NCI-H1930 (cell line): ENCODE results near the gene IGFN1.
"Not testable (repeated sequence)": the region's sequence is repeated elsewhere in the genome, so short reads cannot be mapped to it uniquely, and the experiment has no call there.

Experiments
- DNase-seq, 2 experiments: peaks; one replicate each; lab custom pipeline; 2025; lab: John Stamatoyannopoulos, UW

IGFN1 gene

DNA sequence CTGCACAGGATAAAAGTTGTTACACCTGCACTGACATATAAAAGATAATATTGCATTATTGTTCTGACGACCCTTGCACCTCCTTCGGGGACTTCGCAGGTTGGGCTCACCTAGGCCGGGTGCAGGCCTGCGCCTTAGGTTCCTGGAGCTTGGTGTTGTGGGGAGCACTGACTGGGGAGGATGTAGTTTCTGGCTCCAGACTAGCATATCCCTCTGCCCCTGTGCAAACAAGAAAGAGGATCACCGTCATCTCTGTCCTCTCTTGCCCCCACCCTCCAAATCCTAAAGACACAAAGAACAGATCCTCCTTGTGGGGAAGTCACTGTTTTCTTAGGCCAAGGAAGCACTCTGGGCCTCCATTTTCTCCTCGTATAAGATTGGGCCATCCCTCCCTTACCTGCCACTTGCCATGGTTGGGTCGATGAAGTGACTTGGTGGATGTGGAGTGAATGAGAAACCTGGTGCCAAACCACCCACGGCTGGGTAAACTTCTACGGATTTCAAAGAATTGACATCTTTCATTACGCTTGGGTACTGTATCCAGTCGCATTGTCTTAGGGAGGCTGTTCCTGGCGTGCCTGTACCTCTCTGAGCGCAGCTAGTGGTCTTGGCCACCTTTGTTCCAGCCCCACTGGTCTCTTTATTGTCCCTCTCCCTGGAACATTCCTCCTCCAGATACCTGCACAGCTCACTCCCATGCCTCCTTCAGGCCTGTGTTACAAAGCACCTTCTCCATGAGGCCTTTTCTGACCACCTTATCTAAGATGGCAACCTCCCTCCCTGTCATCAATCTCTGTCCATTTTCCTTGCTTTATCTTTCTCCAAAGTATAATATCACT lies 58.3 kb downstream of the IGFN1 start:
- DNase-seq: no peak

DNA sequence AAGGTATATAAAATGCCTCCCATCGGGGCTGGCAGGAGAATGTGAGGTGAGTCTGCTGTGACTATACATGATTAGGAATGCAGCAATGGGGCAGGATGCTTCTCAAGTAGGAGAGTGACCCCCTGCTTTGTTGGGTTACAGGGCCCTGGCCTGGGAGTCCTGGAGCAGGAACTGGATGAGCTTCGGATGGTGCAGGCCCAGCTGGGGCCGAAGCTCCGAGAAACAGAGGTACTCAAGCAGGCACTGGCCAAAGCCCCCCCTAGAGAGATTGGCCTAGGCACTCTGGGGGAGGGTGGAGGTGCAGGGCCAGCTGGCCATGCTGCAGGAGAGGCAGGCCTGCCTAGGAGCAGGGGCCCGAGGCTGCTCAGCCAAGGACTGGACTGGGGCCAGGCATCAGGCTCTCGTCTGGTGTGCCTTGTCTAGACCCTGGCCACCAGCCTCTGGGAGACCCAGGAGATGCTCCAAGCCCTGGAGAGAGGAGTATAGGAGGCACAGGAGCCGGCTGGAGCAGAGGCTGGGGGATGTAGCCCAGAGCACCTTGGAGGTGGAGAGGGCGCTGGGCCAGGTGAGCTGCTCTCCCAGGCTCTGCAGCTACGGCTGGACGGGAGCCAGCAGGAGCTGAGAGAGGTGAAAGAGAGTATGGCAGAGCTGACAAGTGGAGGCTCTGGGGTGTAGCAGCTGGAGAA lies 59.8 kb downstream of the IGFN1 start:
- no peak for DNase-seq

DNA sequence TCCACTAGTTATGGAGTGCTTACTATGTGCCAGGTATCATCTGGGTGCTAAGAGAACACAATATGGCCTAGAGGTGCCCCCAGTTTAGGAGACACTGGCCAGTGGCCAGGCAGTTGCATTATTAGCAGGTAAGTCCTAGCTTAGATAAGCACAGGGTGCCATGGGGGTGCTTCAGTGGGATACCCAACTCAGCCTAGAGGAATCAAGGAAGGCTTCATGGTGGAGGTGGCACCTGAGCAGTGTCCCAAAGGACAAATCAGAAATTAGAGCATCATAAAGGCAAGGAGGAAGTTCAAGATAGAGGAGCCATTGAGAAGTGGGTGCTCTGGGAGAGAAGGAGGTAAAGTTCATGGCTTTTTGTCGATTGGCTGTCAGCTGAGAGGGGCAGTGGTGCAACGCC lies 60.8 kb downstream of the IGFN1 start:
- no peak for DNase-seq

DNA sequence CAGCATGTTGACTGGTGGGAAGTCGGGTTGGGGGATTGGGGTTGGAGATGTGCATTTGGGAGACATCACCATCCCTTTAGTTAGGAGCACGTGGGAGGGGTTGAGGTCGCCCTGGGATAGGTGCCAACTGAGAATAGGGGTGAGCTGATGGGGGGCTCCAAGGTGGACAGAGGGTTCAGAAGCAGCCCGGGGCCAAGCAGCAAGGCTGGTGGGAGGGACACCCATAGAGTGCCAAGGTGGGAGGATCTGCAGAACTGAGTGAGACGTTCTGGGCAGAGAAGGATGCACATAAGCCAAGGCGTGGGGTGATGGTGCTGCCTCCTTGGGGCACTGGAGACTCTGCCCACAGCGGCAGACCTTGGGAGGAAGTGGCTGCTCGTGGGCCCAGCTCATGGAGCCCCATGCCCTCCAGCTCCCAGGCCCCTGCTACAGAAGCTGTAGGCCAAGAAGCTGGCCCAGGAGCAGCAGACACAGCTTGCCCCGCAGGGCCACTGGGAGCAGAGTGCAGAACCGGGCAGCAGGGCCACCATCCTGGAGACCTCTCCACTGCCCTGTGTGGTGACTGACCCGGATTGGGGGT lies 61.3 kb downstream of the IGFN1 start:
- DNase-seq: no peak

DNA sequence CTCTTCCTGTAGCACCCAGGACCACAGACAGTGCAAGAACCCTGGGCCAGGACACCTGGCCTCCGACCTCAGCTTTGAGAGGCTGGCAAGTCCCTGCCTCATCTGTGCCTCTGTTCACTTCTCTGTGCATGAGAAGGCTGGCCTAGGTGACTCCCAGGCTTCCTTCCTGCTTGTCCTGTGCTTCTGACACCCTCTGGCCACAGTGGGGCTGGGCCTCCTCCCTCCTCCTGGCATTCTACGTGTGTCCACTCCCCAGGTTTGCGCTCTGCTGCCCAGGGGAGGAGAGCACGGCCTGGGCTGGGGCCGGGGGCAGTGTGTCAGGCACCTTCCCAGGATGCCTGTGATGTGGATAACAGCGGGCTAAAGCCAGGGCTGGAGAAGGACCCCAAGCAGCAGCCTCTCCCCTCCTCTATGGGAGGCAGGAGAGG lies 62.3 kb downstream of the IGFN1 start:
- no peak for DNase-seq

DNA sequence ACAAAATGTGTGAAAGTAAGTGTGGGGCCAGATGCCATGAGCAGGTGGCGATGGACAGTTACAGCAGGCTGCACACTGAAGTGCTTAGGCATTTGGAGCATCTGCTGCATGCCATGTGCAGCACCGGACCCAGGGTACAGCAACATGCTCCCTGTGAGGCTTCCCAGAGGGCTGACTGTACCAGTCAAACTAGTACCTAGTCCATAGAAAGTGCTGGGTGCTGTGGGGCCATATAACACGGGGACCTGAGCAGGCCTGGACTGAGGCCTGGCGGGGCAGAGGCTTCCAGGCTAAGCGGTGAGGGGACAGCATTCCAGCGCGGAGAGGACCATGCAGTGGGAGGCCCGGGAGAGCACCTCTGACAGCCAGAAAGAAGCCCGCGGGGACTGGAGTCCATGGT lies 62.8 kb downstream of the IGFN1 start:
- DNase-seq: no peak

DNA sequence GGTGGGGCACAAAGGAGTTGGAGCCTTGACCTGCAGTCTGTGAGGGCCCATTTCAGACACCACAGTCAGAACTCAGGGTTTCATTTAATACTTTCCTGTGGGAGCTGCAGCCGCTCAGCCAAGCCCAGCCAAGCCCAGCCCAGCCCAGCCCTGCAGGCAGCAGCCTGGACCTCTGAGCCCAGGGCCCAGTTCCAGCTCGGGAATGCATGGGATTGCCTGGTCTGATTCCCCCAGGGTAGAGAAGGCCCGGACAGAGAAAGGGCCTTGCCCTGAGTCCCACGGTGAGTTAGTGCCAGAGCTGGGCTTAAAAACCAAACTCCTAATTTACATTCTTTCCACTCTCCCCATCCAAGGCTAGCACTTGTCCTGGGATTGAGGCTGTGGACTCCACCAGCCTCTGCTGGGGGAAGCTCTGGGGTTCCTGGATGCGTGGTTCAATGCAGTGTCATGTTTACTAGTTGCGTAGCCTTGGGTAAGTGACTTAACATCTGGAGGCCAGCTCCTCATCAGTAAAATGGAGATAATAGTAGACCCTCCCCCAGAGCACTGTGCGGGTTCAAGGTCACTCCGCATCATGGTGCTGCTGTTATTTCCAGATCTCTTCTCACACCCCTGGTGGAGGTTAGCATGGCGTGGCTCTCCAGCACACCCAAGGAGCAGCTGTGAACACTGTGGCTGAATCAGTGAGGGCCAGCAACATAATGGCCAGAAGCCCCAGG lies 63.4 kb downstream of the IGFN1 start:
- no peak for DNase-seq

DNA sequence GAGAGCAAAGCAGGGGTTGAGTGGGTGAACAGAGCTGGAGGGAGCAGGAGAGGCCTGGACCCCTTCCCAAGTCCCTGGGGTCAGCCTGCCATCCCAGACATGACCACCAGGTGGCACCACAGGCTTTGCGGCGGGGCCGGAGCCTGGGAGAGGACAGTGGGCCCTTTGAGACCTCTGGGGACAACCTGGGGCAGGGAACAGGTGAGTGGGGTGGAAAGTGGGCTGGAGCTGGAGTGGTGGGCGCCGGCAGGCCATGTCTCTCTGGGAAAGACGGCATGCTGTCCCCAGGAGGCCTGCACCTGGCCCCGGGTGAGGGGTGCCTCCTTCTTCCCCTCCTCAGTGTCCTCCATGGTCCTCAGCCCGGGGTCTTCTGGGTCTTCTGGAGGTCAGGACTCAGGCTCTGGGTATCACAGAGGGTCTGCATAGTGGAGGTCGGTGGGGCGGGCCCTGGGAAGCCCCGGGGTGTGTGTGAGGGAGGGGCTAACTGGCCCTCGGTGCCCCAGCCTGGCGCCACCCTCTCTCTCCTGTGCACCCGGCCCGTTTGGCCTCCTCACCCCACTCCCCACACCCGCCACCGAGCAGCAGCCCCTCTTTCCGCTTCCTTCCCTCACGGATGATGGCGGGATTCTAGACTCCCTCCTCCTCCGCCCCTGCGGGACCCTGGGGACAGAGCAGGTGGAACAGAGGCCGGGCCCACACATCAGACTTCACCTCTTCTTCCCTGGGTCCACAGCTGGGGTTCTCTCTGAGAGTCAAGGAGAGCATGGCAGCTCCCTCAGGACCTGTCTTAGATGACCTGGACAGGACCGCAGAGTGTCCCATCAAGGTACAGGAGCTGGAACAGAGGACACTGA lies 64.2 kb downstream of the IGFN1 start:
- DNase-seq: peak in 1 of 2 experiments; percentile 37

DNA sequence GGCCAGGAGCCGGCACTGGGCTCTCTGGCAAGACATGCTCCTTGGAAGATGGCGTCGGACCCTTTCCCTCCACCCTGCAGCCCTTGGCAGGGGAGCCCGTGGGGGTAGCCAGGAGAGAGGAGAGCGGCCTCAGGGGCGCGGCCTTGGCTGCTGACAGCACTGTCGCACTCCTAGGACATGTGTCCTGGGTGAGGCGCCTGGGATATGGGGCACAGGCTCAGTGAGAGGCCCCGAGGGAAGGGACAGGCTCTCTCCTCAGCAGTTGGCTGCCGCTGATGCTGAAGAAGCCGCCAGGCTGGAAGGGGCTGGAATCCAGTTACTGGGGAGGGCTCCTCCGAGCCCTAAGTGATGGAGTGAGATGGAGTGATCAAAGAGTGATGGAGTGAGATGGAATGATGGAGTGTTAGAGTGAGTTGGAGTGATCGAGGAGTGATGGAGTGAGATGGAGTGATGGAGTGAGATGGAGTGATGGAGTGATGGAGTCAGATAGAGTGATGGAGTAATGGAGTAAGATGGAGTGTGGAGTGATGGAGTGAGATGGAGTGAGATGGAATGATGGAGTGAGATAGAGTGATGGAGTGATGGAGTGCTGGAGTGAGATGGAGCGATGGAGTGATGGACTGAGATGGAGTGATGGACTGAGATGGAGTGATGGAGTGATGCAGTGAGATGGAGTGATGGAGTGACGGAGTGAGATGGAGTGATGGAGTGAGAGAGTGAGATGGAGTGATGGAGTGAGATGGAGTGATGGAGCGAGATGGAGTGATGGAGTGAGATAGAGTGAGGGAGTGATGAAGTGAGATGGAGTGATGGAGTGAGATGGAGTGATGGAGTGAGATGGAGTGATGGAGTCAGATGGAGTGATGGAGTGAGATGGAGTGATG lies 65.1 kb downstream of the IGFN1 start:
- DNase-seq: no peak

DNA sequence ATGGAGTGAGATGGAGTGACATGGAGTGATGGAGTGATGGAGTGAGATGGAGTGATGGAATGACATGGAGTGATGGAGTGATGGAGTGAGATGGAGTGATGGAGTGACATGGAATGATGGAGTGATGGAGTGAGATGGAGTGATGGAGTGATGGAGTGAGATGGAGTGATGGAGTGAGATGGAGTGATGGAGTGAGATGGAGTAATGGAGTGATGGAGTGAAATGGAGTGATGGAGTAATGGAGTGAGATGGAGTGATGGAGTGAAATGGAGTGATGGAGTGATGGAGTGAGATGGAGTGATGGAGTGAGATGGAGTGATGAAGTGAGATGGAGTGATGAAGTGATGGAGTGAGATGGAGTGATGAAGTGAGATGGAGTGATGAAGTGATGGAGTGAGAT lies 67.5 kb downstream of the IGFN1 start:
- DNase-seq: not testable (repeated sequence)

DNA sequence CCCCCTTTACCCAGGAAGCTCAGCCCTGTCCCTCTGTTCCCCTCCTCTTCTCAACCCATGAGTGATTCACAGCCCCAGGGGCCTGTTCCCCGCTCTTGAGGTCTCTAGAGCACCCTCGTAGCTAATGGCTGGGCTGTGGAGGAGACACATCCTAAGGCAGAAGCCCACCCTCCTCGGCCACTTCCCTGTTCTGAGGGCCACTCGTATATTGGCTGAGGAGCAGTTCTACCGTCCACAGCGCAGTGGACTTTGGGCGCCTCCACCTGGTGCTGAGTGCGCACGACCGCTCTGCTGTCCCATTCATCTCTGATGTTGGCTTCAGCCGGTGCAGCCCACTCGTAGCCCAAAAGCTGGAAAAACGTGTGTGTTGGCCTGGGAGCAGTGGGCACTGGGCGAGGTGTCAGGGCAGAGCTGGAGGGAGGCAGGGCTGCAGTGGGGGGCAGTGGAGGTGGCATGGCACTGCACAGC lies 68.2 kb downstream of the IGFN1 start:
- DNase-seq: no peak

DNA sequence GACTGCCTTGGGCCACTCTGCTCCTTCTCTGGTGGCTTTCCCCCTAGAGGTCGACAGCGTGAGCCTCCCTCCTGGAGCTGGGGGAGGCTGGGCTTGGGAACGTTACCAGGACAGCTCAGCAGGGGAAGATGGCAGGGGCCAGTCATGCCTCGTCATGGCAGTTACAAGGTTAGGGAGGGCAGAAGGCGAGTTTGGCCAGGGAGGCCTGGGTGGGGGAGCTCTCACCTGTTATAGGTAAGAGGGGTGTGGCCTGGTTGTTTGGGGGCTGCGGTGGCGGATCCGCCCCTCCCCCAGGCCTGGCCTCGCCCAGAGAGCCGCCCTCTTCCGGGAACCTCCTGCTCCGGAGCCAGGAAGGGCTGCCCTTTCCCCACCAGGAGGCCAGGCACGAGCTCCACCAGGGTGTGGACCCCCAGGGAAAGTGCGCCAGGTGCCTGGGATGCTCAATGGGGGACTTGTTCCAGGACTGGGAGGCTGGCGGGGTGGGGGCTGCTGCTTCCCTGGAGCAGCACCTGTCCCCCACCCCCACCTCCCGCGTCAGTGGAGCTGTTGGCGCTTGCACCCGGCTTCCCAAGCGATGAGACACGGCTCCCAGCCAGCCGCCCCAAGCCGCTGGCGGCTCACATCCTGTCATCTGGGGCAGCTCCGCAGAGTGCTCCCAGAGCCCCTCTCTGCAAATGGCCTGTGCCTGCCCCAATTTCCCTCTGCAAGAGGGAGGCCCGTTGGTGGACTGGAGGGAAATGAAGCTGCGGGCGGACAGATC lies 69.0 kb downstream of the IGFN1 start:
- no peak for DNase-seq

DNA sequence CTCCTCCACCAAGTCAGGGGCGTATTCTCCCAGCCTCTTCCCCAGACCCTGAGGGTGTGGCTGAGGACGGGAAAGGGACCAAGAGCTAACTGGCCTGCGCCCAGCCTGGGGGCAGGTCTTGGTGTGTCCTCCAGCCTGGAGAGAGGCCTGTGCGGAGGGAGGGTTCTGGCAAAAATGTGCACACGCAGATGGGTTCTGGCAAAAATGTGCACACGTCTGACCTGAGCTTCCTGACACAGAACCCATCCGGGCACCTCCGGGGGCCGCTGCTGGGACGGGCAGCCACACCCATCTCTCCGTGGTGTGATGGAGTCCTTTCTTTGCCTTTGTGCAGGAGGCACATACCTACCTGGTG lies 69.6 kb downstream of the IGFN1 start:
- DNase-seq: no peak

DNA sequence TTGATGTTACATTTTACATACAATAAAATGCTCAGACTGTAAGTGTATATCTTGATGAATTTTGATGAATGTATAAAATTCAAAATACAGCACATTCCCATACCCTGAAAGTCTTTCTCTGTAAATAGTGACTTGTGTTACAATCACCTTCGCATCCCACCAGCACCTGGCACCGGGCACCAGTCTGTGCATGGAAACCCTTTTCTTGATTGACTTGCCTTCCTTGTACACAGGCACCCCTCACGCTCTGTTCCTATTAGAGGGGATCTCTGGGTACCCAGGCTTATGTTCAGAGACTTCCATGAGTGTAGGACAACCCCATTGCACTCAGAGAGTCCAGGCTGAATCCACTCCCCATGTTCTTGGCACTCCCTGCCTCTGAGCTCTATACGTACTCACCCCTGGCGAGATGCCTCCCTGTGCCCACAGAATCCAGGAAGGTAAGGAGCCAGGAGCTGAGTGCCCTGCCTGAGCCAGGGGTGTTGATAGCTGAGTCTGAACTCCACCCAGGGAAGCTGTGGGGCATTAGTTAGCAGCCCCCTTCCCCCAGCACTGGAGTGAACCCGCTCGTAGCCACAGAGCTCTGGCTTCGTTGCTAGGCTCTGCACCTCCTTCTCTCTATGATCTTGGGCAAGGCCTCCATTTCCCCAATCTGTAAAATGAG lies 70.2 kb downstream of the IGFN1 start:
- DNase-seq: no peak

DNA sequence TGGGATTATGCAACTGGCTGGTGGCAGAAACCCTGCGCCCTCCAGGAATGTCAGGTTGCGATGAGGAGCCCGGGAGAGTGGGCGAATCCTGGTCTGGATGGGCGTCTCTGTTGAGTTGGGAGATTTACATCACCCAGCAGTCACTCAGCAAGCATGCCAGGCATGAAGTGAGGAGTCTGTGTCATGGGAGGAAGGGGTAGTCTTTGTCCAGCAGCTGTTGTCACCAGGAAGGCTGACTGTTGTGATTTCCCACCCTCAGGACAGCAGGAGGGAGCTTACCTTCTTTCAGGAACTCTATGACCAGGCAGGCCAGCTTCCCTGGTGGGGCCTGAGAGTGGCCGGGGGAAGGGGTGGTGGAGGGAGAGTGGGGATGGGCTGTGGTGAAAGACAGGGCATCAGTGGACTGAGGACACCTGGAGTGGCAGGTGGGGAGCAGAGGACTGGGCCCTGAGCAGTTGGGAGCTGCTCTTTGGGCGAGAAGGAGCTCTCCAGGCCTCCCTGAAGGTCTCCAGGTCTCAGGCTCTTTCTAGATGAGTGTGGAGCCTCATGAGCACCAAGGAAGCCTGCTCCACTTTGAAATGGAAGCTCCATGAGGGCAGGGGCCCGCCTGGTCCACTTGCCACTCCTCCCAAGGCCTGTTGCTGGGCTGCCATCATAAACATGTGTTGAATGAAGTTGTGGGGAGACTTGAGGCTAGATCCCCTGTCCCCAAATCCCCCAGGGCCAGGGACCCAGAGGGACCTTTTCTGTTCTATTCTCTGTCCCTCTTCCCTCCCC lies 71.3 kb downstream of the IGFN1 start:
- no peak for DNase-seq

DNA sequence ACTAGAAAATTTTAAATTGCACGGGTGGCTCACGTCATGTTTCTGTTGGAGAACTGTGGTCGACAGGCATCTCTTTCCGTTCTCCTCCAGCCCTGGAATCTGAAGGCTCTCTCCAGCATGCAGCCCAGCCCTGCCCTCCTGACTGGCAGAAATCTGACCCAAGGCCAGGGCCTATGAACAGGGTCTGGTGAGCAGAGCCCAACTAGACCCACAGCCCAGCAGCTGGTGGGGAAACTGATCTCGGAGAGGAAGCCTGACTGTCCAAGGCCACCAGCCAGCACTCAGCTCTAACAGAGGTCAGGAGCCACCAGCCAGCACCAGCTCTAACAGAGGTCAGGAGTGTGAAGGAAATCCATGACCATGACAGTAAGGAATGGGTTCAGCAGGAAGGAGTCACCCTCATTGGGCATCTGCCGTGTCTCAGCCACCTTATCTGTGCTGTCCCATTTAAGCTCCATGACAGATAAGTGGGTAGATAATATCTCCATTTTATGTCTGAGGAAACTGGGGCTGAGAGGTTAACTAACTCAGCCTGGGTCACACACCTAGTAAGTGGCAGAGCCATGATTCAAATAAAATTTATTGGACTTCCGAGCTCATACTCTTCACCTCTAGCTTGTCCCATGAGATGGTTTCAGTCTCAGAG lies 72.5 kb downstream of the IGFN1 start:
- DNase-seq: no peak

DNA sequence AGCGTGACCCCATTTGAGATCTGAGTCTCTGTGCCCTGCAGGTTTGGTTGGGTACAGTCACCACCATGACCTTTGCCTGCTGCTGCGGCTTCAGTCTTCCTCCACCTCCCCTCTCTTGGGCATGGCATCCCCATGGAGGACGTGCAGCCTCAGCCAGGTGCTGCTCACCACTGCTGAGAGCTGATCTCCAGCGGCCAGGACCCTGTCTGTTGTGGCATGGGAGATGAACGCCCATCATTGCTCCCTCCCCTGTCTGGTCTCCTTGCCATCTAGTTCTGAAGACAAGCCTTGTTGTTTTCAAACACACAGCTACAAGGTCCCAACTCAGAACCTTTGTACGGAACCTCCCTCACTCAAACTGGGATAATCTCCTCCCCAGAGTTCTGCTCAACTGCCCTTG lies 73.4 kb downstream of the IGFN1 start:
- DNase-seq: no peak

DNA sequence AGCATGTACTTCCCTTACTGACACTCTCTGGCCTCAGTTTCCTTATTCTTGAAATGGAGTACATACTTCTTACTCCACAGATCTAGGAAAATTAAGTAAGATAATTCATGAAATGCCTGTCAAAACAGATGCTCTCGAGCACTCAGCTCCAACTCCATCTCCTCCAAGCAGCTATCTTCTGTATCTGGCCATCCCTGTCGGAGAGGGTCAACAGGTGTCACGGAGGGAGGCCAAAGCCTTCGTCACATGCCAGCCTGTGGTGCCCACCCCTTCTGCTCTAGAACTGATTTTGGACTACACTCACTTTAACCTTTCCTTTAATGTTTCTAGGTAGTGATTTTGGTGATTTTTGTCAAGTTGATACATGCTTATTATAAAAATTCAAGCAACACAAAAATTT lies 73.9 kb downstream of the IGFN1 start:
- DNase-seq: no peak
